Stimulated activated CD8-positive, alpha-beta memory T cell treated with anti-CD3 and anti-CD28 coated beads, Interleukin-12 subunit alpha, Interleukin-12 subunit beta, amount 100 ng/mL, for 24 hours (primary cell): ENCODE measurements around the gene ZNF672.
A peak's percentile ranks its signal among the peaks of the same experiment; 100 is the strongest.
"Not testable (repeated sequence)": the region's sequence is repeated elsewhere in the genome, so short reads cannot be mapped to it uniquely, and the experiment has no call there.

Experiments used
- DNase-seq: peaks from one replicate; pipeline ENCODE4 v3.0.0-alpha.2; 2020; ENCODE audit errors: extremely low read depth

The ZNF672 gene

DNA sequence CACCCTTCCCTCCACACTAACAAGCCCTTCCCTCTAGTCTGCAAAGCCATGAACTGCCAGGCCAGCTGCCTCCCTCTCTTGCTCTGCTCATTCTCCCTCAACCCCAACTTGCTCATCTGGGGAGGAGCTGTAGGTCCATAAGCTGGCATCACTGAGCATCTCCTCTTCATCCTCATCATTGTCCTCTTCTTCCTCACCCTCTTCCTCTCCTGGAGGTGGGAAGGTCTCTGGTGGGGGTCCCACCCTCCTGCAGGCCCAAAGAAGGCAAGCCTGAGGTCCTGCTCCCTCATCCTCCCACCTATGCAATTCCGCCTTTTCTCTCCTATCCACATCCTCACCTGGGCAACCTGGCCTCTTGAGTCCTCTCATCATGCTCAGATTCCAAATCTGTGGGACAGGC is 18.2 kb downstream of the ZNF672 start:
- no peak for DNase-seq

DNA sequence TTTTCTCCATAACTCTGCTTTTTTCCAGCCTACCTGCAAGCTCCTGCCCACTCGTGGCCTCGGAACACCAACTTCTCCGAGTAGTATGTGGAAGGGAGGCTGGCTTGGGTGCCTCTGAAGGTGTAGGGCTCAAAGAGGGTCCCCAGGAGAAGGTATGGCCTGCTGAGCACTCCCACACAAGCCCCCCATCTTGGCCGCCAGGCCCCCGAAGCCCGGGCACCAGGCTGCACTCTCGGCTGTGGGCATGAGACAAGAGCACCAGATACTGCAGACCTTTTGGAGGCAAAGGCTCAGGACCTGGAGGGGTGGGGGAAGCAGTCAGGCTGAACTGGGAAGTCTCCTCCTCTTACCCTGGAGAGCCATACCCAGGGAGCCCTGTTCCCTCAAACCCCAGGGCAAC is 19.2 kb downstream of the ZNF672 start:
- no peak for DNase-seq

DNA sequence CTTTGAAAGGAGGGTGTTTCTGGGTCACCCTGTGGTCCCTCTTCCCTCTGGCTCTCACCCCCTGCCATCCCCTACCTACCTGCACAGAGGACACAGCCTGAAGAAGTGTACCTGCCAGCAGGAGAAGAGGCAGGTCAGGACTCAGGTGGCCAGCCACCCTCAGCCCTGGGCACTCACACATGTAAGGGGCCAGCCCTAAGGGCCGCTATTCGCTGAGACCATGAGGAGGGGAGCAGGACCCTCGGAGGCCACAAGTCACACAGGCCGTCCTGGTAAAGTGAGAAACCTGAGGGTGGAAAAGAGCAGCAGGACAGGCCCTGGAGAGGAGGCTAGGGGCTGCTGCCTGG is 19.7 kb downstream of the ZNF672 start:
- no peak for DNase-seq

DNA sequence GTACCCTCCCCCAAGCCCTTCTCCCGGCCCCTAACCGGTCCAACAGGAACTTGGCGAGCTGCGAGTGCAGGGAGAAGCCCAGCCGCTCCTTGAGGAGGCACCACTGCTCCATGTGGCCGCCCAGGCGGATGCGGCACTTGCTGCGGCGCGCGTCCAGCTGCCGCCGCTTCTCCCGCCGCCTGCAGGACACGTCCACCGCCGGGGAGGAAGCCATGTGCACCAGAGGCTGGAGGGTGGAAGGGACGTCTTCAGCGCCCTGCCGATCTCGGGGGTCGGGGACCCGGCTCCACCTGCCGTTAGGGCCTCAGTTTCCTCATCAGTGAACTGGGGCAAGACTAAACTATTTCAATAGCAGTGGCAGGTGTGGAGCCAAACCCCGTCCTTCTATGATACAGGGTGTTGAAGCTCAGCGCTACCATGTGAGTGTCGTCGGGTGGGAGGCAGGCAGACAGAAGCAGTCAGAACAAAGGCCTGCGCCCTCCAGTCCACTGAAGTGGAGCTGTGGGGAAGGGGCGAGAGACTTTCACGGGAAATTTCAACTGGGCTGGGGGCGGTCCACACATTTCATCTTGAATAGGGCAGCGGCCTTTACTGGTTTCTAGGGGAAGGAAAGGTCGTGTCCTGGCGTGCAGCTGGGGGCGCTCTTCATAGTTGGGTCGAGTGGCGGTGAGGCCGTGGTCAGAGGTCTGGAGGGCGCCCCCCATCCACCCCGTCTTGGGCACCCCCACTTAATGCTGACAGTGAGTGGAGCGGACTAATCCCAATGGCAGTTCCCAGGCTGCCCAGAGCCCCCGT is 20.3 kb downstream of the ZNF672 start:
- no peak for DNase-seq

DNA sequence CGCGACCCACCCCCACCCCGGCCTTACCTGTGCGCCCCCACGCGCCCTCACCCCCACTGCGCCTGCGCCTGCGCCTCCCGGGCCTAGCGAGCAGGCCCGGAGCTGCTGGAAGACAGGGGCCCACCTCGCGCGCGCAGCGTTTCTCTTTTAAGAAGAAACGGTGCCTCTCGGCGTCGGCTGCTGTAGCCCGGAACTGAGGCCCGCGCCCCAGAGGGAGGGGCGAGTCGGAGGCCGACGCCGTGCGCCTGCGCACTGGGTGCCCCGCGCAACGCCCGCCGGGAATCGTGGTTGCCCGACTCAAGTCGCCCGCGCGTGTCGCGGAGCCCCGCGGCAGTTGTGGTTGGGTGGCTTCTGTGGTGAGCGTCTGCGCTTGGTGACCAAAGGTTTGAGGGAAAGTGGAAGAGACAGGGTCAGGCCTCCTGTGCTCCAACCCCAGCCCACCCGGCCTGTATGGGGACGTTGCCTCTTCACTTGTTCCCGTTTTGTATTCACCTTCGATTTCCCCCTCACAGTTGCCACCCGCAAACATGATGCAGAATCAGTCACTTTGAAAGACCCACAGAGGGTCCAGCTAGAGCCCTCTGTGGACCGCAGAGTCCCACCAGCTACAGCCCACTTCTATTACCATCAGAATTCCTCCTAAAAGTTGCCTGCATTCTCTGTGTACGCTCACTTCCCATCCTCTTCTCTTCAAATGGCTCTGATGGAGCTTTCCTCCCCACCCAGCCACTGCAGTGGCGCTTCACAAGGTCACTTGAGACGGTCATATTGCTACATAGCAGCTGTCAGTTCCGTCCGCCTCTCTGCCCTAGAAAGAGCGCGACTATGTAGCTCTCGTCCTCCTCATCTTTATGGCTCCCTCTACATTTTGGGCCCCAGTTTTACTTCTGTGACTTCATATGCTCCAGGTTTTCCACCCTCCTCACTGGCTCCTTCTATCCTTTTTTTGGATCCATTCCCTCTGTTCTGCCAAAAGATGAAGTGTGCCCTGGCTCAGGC is 21.2 kb downstream of the ZNF672 start, which contains the start of gene ZNF692:
Gene ZNF692, minus strand, starts transcription at position 195 of the 999 bp plus-strand sequence. CDS start 776 bp downstream, outside the sequence.
- peak; percentile 95 for DNase-seq

DNA sequence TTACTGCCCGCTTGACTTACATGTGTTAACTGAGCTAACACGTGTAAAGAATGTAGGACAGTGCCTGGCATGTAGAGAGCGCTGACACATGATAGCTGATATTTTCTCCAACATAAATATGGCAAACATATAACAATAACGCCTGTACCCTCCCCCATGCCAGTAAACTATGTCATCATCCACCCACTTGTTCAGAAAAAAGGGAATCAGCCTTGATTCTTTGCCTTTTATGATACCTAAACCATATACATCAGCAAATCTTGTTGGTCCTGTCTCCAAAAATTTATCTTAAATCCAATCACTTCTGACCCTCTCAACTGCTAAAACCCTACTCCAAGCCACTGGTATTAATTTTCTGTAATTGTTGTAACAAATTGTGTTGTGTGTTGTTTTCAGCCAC is 22.0 kb downstream of the ZNF672 start:
- no peak for DNase-seq

DNA sequence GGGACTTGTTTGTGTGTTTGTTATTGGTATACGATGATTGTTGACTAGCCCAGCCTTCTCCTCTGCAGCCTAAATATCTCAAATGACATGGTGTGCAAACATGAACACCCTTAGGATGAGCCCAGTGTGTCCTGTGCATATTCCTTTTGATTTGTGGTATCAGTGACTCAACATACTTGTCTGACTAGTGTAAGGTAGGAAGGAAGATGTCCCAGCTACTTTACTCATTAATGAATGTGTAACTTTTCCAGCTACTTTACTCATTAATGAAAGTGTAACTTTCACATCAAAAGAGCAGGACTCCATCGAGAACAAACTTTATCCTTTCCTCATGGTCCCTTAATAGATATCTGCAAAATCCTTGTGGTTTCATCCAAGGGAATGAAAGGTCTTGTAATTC is 23.6 kb downstream of the ZNF672 start:
- no peak for DNase-seq

DNA sequence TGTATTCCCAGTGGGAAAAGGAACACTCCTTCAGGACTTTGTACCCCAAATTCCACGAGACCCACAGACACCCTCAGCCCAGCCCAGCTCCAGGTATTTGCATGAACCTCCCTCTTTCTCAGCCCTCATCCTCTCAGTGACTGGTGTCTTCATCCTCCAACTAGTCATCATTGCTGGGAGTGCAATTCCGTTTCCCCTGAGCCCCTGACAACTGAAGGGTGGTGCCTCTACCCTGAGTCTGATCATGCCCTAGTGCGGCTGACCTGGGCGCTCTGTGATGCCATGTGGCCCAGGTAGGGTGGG is 24.6 kb downstream of the ZNF672 start:
- DNase-seq: no peak

DNA sequence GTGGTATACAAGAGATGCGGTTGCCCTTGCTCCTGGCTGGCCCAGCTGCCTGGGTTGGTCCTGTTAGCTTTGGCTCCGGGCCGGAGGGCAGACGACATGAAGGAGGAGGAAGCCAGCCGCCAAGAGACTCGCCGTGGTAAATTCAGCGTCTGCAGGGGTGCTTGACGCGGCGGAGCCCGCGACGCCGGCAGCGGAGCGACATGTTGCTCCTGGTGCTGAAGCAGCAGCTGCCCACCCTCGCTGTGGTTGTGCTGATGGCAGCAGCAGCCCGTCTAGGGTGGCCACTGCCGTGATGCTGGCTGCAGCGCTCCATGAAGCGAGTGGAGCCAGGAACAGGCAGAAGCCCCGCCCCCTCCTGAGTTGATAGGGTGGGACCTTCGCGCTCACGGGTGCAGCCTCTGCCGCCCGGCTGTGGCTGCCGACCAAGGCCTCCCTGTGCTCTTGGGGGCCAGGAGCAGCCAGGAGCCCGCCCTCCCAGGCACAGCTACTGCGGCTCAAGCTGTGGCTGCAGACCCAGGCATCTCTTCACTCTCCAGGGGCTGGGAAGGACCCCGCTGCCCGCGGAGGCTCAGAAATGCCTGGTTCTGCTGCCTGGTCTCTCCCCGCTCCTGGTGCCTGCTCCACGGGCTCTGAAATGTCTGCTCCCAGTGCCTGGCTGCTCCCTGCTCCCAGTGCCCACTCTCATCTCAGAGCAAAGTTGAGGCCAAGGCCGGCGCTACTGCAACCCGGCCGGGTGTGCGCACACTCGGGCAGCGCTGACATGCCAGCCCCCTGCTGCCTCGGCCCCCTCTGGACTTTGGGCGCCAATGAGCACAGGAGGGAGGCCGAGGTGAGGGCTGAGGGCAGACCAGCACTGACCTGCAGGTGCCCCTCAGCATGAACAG is 25.2 kb downstream of the ZNF672 start:
- no peak for DNase-seq

DNA sequence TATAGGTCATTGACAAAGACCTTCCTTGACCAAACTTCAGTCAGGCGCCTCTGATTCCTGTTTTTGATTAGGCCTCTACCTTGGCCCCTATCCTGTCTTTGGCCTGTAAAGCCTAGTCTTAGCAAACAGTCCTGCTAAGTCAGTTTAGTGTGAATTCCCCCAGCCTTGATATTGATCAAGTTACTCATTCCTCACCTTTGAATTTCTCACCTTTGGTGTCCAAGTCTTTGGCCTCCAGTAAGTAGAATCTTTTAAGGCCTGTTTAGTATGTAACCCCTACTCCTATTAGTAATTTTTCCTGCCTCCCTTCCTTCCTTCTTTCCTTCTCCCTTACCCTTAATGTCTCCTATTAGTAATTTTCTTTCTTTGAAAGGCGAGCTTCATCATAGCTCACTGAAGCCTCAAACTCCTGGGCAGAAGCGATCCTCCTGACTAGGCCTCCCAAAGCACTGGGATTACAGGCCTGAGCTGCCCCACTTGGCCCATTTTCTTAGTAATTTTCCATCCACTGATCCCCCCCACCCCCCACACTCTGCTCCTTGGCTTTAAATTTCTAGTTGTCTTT is 33.9 kb downstream of the ZNF672 start:
- no peak for DNase-seq

DNA sequence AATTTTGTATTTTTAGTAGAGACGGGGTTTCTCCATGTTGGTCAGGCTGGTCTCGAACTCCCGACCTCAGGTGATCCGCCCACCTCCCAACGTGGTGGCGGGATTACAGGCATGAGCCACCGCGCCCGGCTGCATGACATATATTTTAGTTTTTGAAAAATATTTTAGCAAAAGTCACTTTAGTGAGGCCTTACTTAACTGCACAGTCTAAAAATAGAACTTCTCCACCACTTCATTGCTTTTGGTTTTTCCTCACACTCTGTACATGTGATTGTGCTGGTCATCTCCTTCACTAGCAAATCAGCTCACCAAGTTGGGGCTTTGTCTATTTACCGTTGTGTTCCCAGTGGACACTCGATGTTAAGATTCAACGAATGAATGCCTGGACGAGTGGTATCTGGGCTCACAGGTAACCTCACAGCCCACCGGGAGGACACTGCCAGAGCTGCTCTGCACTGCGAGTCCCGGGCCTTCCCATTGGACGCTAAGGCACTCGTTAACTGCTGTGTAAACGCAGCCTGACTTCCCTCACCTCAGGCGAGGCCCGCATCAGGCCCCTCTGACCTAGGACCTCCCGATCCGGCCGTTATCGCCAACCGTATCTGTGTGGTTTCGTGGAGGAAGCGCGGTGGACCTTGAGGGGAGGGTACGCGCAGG is 34.9 kb downstream of the ZNF672 start:
- DNase-seq: no peak

DNA sequence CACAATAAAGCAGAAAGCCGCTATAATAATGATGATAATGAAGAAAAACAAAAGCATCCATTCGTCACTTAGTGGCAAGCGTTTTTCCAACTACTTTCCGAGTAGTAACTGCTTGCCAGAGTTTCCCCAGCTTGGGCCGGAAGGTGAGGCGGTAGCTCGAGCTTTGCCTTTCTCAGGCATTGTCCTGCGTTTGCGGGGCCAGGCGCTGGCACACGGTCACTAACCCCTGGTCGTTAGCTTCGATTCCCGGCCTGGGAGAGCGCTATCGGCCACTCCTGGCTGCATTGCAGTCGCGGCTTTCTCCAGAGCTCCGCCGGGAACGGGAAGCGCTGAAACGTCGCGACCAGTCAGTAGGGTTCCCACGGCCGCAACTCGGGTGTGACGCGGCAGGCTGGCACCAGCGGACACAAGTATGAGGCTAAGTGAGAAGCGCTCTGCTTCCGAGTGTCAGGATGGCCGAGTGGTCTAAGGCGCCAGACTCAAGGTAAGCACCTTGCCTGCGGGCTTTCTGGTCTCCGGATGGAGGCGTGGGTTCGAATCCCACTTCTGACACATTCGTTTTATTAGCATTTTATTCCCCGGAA is 35.5 kb downstream of the ZNF672 start:
- DNase-seq: peak; percentile 80

DNA sequence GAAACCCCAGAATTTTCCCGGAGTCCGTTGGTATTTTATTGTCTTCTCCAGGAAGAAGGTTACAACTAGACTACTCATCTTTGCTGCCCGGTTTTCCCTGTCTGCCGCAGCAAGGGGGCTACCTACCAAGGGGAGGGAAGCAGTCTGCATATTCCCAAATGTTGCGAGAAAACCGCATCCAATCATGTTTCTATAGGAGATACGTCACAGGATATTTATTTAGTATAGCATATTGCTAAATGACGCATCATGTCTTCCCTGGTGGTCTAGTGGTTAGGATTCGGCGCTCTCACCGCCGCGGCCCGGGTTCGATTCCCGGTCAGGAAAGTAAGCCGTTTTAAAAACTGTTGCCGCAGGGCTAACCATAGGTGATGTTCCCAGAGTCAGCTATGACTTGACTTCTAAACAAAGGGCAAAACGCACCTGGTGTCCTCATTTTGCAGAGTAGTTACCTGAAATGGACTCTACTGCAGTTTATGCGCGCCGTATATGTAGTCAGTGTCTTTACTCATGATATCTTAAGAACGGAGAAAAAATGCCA is 36.0 kb downstream of the ZNF672 start:
- no peak for DNase-seq

DNA sequence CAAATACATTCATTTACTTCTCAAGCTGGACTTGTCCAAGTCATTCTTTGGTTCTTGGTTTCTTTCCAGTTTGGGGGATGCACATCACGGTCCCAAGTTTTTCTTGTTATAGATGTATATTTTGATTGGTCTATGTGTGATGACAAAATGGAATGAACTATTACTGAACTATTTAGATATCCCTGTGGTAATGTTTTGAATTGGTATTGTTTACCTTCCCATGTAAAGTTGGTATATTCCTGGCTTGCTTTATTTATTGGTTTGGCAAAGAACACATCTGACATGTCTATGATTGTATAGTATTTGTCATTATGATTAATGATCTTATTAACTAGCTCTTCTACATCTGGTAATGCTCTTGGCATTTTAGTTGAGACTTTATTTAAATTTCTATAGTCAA is 43.2 kb downstream of the ZNF672 start:
- DNase-seq: no peak

DNA sequence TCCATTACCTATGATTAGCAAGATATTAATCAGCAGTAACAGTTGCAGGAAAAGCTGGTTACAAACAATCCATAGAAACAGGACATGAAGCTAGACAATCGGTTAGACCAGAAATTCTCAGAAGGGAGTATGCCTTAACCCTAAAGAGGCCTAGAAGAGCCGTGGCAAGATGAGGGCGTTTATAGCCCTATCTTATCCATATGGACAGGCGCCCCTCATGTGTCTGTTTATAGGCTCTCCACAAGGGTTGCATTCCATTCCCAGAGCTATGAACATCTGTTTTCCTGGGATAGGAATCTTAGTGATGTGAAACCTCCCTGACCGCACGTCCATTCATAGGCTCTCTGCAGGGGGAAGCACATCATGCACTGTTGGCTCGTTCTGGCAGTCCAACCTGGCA is 44.4 kb downstream of the ZNF672 start:
- DNase-seq: not testable (repeated sequence)

DNA sequence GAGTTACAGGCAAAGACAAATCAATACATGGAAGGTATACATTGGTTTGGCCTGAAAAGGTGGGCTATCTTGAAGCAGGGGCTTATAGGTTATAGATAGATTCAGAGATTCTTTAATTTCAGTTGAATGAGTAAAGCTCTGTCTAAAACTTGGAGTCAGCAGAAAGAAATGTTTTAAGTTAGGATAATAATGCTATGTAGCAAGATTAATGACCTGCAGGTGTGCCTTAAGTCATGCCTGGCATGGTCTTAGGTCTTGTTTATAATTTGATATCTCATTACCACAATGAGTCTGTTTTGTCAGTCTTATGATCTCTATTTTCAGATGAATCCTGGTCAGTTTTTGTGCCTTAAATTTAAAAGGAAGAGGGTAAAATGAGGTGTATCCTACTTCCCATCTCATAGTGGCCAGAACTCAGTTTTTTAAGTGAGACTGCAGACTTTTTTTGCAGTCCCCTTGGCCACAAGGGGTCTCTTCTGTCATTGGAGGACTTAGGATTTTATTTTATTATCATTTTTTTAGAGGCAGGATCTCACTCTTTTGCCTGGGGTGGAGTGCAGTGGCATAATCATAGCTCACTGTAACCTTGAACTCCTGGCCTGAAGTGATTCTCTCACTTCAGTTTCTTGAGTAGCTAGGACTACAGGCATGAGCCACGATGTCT is 46.7 kb downstream of the ZNF672 start:
- no peak for DNase-seq

DNA sequence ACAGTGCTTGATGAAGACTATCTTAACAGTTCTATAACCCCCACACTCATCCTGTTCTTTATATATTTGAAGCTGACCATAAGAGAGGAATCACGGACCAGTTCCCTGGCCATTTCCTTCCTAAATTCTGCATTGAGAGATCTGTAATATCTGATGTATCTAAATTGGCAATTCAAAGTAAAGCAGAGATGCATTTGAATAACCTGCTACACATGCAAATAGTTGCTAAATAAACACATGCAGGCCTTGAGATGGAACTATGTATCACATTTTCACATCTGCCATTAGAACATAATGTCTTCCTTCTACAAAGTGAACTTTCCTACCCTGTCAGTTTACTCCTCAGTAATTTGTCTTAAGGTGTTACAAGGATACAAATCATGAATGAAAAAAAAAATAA is 47.6 kb downstream of the ZNF672 start:
- DNase-seq: no peak

DNA sequence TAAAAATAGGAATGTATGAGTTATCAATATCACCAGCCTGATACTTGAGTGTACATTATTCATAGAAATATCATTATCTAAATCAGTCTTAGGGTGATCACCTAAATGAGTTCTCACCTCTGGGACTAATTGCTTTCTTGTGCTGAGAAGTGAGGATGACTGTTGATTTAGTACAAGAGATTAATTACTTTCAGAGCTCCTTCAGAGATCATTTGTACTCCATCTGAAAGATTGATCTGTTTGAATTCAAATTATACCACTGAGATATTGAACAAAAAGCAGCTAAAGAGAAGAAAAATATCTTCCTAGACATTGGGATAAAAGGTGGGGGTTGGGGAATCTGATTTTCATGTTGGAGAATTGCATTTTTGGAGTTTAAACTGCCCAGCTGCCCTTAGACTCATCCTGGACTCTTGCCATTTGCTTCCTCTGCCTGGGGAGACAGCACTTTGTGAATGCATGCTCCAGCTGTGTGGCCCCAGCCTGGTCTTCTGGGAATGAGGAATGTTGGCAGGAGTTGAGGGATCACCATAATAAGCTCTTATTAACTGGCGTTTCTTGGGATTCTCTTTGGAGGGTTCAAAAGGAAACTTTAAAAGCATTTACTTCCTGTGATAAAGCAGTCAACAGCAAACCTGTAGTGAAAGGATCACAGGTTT is 48.3 kb downstream of the ZNF672 start:
- no peak for DNase-seq

DNA sequence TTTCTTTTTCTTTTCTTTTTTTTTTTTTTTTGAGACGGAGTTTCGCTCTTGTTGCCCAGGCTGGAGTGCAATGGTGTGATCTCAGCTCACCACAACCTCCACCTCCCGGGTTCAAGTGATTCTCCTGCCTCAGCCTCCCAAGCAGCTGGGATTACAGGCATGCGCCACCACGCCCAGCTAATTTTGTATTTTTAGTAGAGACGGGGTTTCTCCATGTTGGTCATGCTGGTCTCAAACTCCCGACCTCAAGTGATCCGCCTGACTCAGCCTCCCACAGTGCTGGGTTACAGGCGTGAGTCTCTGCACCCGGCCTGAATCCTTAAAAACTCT is 51.9 kb downstream of the ZNF672 start:
- DNase-seq: not testable (repeated sequence)
